ENCODE results near the gene PSMA2.

- TF ChIP-seq, protein P1, sequence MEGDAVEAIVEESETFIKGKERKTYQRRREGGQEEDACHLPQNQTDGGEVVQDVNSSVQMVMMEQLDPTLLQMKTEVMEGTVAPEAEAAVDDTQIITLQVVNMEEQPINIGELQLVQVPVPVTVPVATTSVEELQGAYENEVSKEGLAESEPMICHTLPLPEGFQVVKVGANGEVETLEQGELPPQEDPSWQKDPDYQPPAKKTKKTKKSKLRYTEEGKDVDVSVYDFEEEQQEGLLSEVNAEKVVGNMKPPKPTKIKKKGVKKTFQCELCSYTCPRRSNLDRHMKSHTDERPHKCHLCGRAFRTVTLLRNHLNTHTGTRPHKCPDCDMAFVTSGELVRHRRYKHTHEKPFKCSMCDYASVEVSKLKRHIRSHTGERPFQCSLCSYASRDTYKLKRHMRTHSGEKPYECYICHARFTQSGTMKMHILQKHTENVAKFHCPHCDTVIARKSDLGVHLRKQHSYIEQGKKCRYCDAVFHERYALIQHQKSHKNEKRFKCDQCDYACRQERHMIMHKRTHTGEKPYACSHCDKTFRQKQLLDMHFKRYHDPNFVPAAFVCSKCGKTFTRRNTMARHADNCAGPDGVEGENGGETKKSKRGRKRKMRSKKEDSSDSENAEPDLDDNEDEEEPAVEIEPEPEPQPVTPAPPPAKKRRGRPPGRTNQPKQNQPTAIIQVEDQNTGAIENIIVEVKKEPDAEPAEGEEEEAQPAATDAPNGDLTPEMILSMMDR (IDR thresholded peaks at IDR 0.05): no peak
- TF ChIP-seq POLR2A (IDR thresholded peaks at IDR 0.05): no peak
These were observed 17.4 kb downstream of the PSMA2 start for GRCh38 chr7:42914421-42915045.

All from right lobe of liver (tissue), 4 donors.